ENCODE data around the gene CA5A. TPM values are rescaled to one million over a fixed set of nuclear protein-coding genes. Genes with fewer than 3 reads are reported as not detected.
"Not testable (repeated sequence)": the region's sequence is repeated elsewhere in the genome, so short reads cannot be mapped to it uniquely, and the experiment has no call there.

The CA5A gene
- total RNA-seq, 3 donors from 2014 or later (not counting 1 experiment from before 2014, with no cell fraction given): not detected

DNA sequence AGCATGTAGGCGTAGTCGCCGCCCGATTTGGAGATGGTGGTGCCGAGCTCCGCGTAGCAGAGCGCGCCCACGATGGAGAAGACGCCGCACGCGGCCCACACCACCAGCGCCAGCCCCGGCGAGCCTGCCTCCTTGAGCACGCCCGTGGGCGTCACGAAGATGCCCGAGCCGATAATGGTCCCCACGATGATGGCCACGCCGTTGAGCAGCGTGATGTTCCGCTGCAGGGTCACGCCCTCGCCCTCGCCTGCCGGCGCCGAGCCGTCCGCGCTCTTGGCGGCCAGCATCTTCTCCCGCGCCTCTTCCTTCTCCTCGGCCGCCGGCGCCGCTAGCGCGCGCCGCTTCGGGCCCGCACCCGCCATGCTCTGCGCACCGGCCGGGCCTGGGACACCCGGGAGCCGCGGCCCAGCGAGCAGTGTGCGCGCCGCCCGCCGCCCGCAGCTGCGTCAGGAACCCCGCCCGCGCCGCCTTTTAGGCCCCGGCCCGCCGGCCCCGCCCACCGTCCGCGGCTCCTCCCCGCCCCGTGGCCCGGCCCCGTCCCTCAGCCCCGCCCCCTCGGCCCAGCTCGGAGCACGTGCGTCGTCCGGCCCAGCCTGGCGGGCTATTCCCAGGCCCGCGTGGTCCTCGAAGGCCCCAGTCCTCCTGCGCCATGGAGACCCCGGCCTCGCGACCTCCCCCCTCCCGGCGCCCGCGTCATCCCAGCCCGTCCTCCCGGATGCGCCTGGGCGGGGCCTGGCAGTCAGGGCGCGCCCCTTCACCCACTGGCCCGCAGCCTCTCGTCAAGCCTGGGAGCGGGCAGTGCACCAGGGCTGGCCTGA is 67.1 kb downstream of the CA5A start, which contains the start of gene SLC7A5:
SLC7A5 (minus strand) TSS at position 447 of the 818 bp plus-strand sequence; CDS start at position 362, 85 bp downstream.
- peaks cover 7 to 15% of the 10 kb centered on the region in 2 donors for H3K27me3 Mint-ChIP-seq (ENCODE audit: low read depth in 2 of 2)

GRCh38 chr16:87868254-87869029 is 67.9 kb downstream of the CA5A start:
- H3K9me3 ChIP-seq (ENCODE audit: control insufficient read depth, insufficient read depth, low read length); intact Hi-C loops (cut with micrococcal nuclease); H3K9me3 Mint-ChIP-seq; H3K36me3 Mint-ChIP-seq; H3K27me3 ChIP-seq (ENCODE audit: control insufficient read depth, insufficient read depth, low read length); H3K36me3 ChIP-seq (ENCODE audit: control insufficient read depth, insufficient read depth, low read length): not testable (repeated sequence)
- Mint-ChIP-seq H3K4me1 (peaks cover 9 to 17% of the 10 kb centered on the region in 2 donors), H3K4me3 (peak overlapping the region; percentile 90), H3K27ac (peak overlapping the region; percentile 90 to 94), H3K27me3 (ENCODE audit: low read depth in 2 of 2) (peaks cover 7 to 15% of the 10 kb centered on the region in 2 donors)
- Histone ChIP-seq H3K4me1 (ENCODE audit: control insufficient read depth, insufficient read depth, low read length) (peaks cover 46% of the 10 kb centered on the region), H3K27ac (ENCODE audit: low read length) (peak overlapping the region; percentile 69), H3K4me3 (ENCODE audit: low read length) (peak overlapping the region; percentile 56)
- peak in 1 of 2 donors; percentile 80 for DNase-seq
- WGBS (ENCODE audit: insufficient coverage): 11% methylated on average over 37 of the region's 37 CpGs
- ATAC-seq: peak in 2 of 3 donors; percentile 28 to 33

More for the DNA sequence above, 67.1 kb downstream of the CA5A start, which contains the start of gene SLC7A5:
- peak; percentile 89 to 90 for DNase-seq
- intact Hi-C loops (cut with micrococcal nuclease); H3K9me3 ChIP-seq (ENCODE audit: control insufficient read depth, insufficient read depth, low read length); H3K36me3 Mint-ChIP-seq; H3K36me3 ChIP-seq (ENCODE audit: control insufficient read depth, insufficient read depth, low read length); H3K9me3 Mint-ChIP-seq; H3K27me3 ChIP-seq (ENCODE audit: control insufficient read depth, insufficient read depth, low read length): not testable (repeated sequence)
- Mint-ChIP-seq H3K4me1 (peaks cover 9 to 17% of the 10 kb centered on the region in 2 donors), H3K4me3 (peak within 1 kb of the TSS; percentile 90), H3K27ac (peak within 1 kb of the TSS; percentile 90 to 94)
- Histone ChIP-seq H3K27ac (ENCODE audit: low read length) (peak within 1 kb of the TSS; percentile 69), H3K4me1 (ENCODE audit: control insufficient read depth, insufficient read depth, low read length) (peaks cover 45% of the 10 kb centered on the region), H3K4me3 (ENCODE audit: low read length) (peak within 1 kb of the TSS; percentile 56)
- WGBS (ENCODE audit: insufficient coverage): 2% methylated on average over 106 of the region's 109 CpGs
- ATAC-seq: peak; percentile 81 to 91 (median 85)

DNA sequence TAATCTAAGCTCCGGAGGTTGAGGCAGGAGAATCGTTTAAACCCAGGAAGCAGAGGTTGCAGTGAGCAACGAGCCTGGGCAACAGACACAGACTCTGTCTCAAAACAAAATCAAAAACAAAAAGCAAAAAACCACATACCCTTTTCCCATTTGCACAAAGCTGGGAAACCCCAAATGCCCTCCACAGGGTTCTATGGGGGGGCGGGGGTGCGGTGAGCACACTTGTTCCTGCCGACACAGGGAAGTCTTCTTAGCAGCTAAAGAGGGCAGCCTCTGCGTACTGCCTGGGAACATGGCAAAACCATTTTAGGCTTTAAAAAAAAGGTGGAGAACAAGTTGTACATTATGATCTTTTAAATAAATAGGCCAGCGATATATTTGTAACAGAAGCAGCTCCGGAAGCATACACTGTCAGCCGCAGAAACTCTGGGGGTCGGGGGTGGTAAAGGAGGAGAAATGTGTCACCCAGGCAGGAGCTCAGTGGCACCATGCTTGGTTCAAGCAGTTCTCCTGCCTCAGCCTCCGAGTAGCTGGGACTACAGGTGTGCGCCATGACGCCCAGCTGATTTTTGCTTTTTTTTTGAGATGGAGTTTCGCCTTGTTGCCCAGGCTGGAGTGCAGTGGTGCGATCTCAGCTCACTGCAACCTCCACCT is 70.3 kb downstream of the CA5A start:
- H3K36me3 ChIP-seq (ENCODE audit: control insufficient read depth, insufficient read depth, low read length); H3K9me3 Mint-ChIP-seq; H3K27me3 ChIP-seq (ENCODE audit: control insufficient read depth, insufficient read depth, low read length); H3K27me3 Mint-ChIP-seq (ENCODE audit: low read depth in 2 of 2); ATAC-seq; H3K36me3 Mint-ChIP-seq; intact Hi-C loops (cut with micrococcal nuclease); H3K9me3 ChIP-seq (ENCODE audit: control insufficient read depth, insufficient read depth, low read length); H3K4me1 Mint-ChIP-seq; H3K4me3 ChIP-seq (ENCODE audit: low read length): not testable (repeated sequence)
- Histone ChIP-seq H3K27ac (ENCODE audit: low read length) (peak overlapping the region; percentile 74), H3K4me1 (ENCODE audit: control insufficient read depth, insufficient read depth, low read length) (peaks cover 42% of the 10 kb centered on the region)
- 77% methylated on average over 16 of the region's 16 CpGs for WGBS (ENCODE audit: insufficient coverage)
- Mint-ChIP-seq H3K4me3 (peak overlapping the region; percentile 66), H3K27ac (peak overlapping the region in 1 of 2 donors; percentile 26)
- peak in 1 of 2 donors; percentile 77 for DNase-seq

- Histone ChIP-seq H3K9me3 (ENCODE audit: control insufficient read depth, insufficient read depth, low read length) (no peaks in the 10 kb centered on the region), H3K4me1 (ENCODE audit: control insufficient read depth, insufficient read depth, low read length) (peaks cover 38% of the 10 kb centered on the region), H3K4me3 (ENCODE audit: low read length) (no peak overlapping the region), H3K36me3 (ENCODE audit: control insufficient read depth, insufficient read depth, low read length) (no peaks in the 10 kb centered on the region), H3K27ac (ENCODE audit: low read length) (peak overlapping the region; percentile 74), H3K27me3 (ENCODE audit: control insufficient read depth, insufficient read depth, low read length) (no peaks in the 10 kb centered on the region)
- Mint-ChIP-seq H3K4me1 (peaks cover 9% of the 10 kb centered on the region in 2 donors), H3K27me3 (ENCODE audit: low read depth in 2 of 2) (peaks cover 5 to 7% of the 10 kb centered on the region in 2 donors), H3K27ac (no peak overlapping the region), H3K36me3 (no peaks in the 10 kb centered on the region), H3K9me3 (no peaks in the 10 kb centered on the region), H3K4me3 (no peak overlapping the region)
- WGBS (ENCODE audit: insufficient coverage): 94% methylated on average over 13 of the region's 15 CpGs
- intact Hi-C loops (cut with micrococcal nuclease): loop anchor here (5.0 kb wide), 1 partner anchor 38 kb away; no protein-coding TSS in a partner anchor
- ATAC-seq (no peak), DNase-seq (no peak)
- TF ChIP-seq CTCF (IDR thresholded peaks at IDR 0.05): no peak
These were observed 71.9 kb downstream of the CA5A start for GRCh38 chr16:87864331-87864989.

DNA sequence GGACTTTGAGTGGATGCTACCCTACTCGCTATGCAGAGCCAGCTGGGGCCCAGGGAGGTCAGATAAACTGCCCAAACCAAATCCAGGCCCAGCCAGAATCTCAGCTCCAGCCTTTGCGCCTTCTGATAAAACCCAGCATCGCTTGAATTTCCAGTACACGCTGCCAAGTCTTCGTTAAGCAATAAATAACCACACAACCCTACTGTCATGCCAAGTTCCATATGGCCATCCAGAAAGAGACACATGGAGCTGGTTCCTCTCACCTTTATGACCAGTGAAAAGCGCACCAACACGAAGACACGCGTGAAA is 73.0 kb downstream of the CA5A start:
- H3K27ac Mint-ChIP-seq; H3K4me3 Mint-ChIP-seq; H3K4me1 Mint-ChIP-seq; H3K27me3 Mint-ChIP-seq (ENCODE audit: low read depth in 2 of 2); H3K9me3 Mint-ChIP-seq; H3K36me3 ChIP-seq (ENCODE audit: control insufficient read depth, insufficient read depth, low read length); ATAC-seq; H3K9me3 ChIP-seq (ENCODE audit: control insufficient read depth, insufficient read depth, low read length); H3K27ac ChIP-seq (ENCODE audit: low read length); DNase-seq; H3K36me3 Mint-ChIP-seq; H3K27me3 ChIP-seq (ENCODE audit: control insufficient read depth, insufficient read depth, low read length); H3K4me3 ChIP-seq (ENCODE audit: low read length): not testable (repeated sequence)
- H3K4me1 ChIP-seq (ENCODE audit: control insufficient read depth, insufficient read depth, low read length): peaks cover 35% of the 10 kb centered on the region
- WGBS (ENCODE audit: insufficient coverage): 95% methylated on average over 9 of the region's 9 CpGs
- intact Hi-C loops (cut with micrococcal nuclease): loop anchor here (5.0 kb wide), 1 partner anchor 39 kb away; no protein-coding TSS in a partner anchor

DNA sequence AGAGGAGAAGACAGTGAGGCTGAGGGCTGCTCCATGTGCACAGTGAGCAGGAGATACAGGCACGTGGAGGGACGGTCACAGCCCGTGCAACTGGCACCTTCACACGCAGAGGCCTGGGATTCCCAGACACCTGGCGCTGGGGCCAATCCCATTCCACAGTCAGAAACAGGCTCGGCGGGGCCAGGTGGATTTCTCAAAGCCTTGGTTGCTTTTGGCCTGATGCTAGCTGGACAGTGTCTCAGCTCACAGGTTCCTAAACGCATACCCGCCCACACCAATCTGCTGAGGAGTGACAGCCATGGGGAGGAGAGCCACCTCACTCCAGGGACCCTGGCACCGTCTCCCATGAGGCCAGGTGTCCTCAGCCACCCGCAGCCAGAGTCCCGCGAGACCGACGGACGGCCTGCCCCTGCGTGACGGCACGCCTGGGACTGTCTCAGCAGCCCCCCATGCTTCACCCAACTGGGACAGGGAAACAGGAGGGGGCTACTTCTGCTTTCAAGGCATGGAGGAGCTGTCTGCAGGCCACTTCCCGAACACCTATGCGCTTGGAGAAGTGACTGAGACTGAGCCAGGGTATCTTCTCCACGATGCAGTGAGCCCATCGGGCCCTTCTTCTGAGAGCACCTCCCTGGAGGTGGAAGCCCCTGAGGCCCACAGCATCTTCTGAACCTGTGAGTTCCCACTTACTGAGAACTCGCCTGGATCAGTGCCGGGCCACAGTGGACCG is 73.6 kb downstream of the CA5A start:
- 87% methylated on average over 26 of the region's 26 CpGs for WGBS (ENCODE audit: insufficient coverage)
- H3K4me1 Mint-ChIP-seq; H3K4me3 ChIP-seq (ENCODE audit: low read length); H3K36me3 Mint-ChIP-seq; H3K27ac Mint-ChIP-seq; H3K9me3 Mint-ChIP-seq; ATAC-seq; H3K27ac ChIP-seq (ENCODE audit: low read length); H3K9me3 ChIP-seq (ENCODE audit: control insufficient read depth, insufficient read depth, low read length); H3K36me3 ChIP-seq (ENCODE audit: control insufficient read depth, insufficient read depth, low read length); H3K27me3 ChIP-seq (ENCODE audit: control insufficient read depth, insufficient read depth, low read length); DNase-seq; H3K27me3 Mint-ChIP-seq (ENCODE audit: low read depth in 2 of 2); H3K4me3 Mint-ChIP-seq: not testable (repeated sequence)
- peaks cover 34% of the 10 kb centered on the region for H3K4me1 ChIP-seq (ENCODE audit: control insufficient read depth, insufficient read depth, low read length)
- intact Hi-C loops (cut with micrococcal nuclease): loop anchor here (5.0 kb wide), 1 partner anchor 40 kb away; no protein-coding TSS in a partner anchor
